AG09309 (cell line): ENCODE measurements around the gene NPM1.

ENCODE experiments used
- DNase-seq: peaks from one replicate; pipeline ENCODE4 v3.0.0-alpha.2; 2010; ENCODE audit warnings: low read depth
- H3K4me3 ChIP-seq: 2 replicates; pipeline ENCODE4 v1.5.1; 2011; ENCODE audit warnings: mild to moderate bottlenecking, low read depth, low read length, moderate library complexity; ENCODE audit not compliant: control insufficient read depth
- TF ChIP-seq, protein P1 (sequence below): IDR thresholded peaks from 2 replicates; pipeline ENCODE4 v1.5.1; 2011; ENCODE audit warnings: mild to moderate bottlenecking, low read depth, low read length, inconsistent platforms; ENCODE audit not compliant: insufficient read depth, control insufficient read depth; ENCODE audit errors: missing control alignments

Gene NPM1

DNA sequence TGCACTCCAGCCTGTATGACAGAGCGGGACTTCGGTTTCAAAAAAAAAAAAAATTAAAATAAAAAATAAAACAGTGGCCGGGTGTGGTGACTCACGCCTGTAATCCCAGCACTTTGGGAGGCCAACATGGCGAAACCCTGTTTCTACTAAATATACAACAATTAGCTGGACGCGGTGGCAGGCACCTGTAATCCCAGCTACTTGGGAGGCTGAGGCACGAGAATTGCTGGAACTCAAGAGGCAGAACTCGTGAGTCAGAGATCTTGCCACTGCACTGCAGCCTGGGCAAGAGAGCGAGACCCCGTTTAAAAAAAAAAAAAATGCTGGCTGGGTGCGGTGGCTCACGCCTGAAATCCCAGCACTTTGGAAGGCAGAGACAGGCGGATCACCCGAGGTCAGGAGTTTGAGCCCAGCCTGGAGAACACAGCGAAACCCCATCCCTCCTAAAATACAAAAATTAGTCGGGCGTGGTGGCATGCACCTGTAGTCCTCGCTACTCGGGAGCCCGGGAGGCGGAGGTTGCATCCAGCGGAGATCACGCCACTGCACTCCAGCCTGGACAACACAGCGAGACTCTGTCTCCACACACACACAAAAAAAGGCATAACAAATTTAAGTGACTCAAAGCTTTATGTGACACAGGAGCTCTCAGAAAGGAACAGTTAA is 1.5 kb upstream of the NPM1 start:
- no peak for DNase-seq
- TF ChIP-seq, protein P1, sequence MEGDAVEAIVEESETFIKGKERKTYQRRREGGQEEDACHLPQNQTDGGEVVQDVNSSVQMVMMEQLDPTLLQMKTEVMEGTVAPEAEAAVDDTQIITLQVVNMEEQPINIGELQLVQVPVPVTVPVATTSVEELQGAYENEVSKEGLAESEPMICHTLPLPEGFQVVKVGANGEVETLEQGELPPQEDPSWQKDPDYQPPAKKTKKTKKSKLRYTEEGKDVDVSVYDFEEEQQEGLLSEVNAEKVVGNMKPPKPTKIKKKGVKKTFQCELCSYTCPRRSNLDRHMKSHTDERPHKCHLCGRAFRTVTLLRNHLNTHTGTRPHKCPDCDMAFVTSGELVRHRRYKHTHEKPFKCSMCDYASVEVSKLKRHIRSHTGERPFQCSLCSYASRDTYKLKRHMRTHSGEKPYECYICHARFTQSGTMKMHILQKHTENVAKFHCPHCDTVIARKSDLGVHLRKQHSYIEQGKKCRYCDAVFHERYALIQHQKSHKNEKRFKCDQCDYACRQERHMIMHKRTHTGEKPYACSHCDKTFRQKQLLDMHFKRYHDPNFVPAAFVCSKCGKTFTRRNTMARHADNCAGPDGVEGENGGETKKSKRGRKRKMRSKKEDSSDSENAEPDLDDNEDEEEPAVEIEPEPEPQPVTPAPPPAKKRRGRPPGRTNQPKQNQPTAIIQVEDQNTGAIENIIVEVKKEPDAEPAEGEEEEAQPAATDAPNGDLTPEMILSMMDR, result no peak
- H3K4me3 ChIP-seq, result no peak overlapping the region

GRCh38 chr5:171386861-171387344 is 746 bp upstream of the NPM1 start:
- peak overlapping the region; percentile 100 for H3K4me3 ChIP-seq
- no peak for DNase-seq
- TF ChIP-seq, protein P1, result no peak

DNA sequence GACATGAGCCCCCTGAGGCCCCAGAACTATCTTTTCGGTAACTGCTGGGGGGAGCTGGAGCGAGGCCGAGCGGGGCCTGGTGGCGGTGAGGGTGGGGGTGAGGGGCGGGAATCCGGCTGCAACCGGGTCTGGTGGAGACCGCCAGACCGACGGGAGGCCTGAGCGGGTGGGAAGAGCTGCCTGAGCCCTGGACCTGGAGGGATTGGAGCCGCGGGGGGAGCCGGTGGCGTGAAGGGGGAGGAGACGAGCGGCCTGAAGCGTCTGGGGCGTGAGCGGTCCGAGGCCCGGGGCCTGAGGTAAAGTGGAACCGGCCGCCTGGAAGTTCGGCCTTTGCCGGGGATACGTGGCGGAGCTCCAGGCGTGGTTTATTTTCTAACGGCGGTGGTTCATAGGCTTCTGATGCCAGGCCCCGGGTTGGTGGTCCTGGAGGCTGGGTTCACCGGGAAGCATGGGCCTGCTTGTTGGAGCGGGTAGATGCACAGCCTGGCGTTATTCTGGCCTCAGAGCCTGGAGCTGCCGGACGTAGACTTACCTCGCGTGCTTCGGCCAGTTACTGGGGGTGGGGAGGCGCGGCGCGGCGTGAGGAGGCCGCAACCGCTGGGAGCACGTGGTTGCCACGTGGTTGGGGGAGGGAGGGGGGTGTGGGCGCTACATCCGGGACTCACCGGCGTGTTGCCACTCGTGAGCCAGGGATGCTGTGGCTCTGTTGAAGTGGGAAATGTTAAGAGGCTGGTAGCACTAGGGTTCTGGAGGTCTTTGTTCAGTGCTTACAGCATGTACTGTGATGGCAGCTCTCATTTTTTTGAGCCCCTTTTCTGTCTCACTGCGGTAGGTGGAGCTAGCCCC is 544 bp downstream of the NPM1 start:
- peak overlapping the region; percentile 100 for H3K4me3 ChIP-seq
- peak; percentile 24 for DNase-seq
- TF ChIP-seq, protein P1, result no peak

DNA sequence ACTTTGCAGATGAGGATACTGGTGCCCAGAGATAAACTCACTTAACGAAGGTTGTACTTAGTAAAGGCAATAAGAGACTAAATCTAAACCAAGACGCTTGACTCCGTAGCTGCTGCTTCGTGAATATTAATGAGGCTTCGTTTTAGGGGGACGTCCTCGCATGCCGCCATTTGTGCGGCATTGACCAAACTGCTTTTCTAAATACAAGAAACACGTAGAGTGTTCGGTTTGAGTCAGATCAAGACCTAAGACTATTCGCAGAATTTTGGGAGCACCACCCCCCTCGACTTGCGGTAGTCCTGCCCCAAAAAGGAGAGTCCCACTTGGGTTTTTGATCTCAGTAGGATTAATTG is 1.1 kb downstream of the NPM1 start:
- DNase-seq, result no peak
- TF ChIP-seq, protein P1, result no peak
- H3K4me3 ChIP-seq, result peak overlapping the region; percentile 100

- DNase-seq, result no peak
- peak overlapping the region; percentile 100 for H3K4me3 ChIP-seq
- TF ChIP-seq, protein P1, result no peak
These were observed 3.4 kb downstream of the NPM1 start for GRCh38 chr5:171390883-171391677.

DNA sequence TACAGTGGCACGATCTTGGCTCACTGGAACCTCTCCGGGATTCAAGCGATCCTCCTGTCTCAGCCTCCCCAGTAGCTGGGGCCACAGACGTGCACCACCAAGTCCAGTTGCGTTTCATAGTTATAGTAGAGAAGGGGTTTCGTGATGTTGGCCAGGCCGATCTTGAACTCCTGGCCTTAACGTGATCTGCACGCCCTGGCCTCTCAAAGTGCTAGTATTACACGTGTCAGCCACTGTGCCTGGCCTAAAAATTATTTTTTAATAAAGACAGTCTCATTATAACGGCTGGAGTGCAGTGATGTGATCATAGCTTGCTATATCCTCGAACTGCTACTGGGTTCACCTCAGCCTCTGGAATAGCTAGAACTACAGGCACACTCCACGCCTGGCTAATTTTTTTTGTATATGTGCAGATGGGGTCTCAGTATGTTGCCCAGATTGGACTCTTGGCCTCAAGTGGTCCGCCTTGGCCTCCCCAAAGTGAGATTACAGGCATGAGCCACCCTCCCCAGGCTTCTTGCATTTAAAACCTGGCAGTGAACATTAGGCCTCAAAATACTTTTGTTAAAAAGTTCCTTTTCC is 4.4 kb downstream of the NPM1 start:
- TF ChIP-seq, protein P1, result no peak
- H3K4me3 ChIP-seq, result no peak overlapping the region
- DNase-seq, result no peak
